NCI-H1436 (cell line): ENCODE data around the gene CITED2.
"Not testable (repeated sequence)": the region's sequence is repeated elsewhere in the genome, so short reads cannot be mapped to it uniquely, and the experiment has no call there.

ENCODE experiments used
- DNase-seq: peaks from one replicate; lab custom pipeline; 2025; lab: John Stamatoyannopoulos, UW

The CITED2 gene

GRCh38 chr6:139374357-139375225, at the start of gene CITED2:
TSS of gene CITED2 (minus strand) at chr6:139374648. CDS start at chr6:139373944, 704 bp downstream.
- DNase-seq: peak; percentile 84

- no peak for DNase-seq
Observed at GRCh38 chr6:139423037-139423703, 48.7 kb upstream of the CITED2 start.

GRCh38 chr6:139422105-139423036, 47.9 kb upstream of the CITED2 start:
- no peak for DNase-seq

- no peak for DNase-seq
Observed at GRCh38 chr6:139418481-139419132, 44.2 kb upstream of the CITED2 start.

- DNase-seq: no peak
Observed at GRCh38 chr6:139416146-139416545, 41.7 kb upstream of the CITED2 start.

- DNase-seq: no peak
Observed at GRCh38 chr6:139415365-139415764, 40.9 kb upstream of the CITED2 start.

- DNase-seq: not testable (repeated sequence)
Observed at GRCh38 chr6:139412103-139412502, 37.7 kb upstream of the CITED2 start.

GRCh38 chr6:139409026-139409425, 34.6 kb upstream of the CITED2 start:
- DNase-seq: no peak

GRCh38 chr6:139407718-139408222, 33.3 kb upstream of the CITED2 start:
- DNase-seq: no peak

GRCh38 chr6:139406577-139407343, 32.3 kb upstream of the CITED2 start:
- no peak for DNase-seq

GRCh38 chr6:139402876-139403386, 28.5 kb upstream of the CITED2 start:
- no peak for DNase-seq

GRCh38 chr6:139398658-139399057, 24.2 kb upstream of the CITED2 start:
- DNase-seq: no peak

- no peak for DNase-seq
Observed at GRCh38 chr6:139395891-139396301, 21.4 kb upstream of the CITED2 start.

- DNase-seq: no peak
Observed at GRCh38 chr6:139395371-139395770, 20.9 kb upstream of the CITED2 start.

GRCh38 chr6:139394027-139394649, 19.7 kb upstream of the CITED2 start:
- no peak for DNase-seq

GRCh38 chr6:139392794-139393193, 18.3 kb upstream of the CITED2 start:
- no peak for DNase-seq

GRCh38 chr6:139391709-139392108, 17.3 kb upstream of the CITED2 start:
- DNase-seq: no peak

- DNase-seq: no peak
Observed at GRCh38 chr6:139390447-139390846, 16.0 kb upstream of the CITED2 start.

- DNase-seq: no peak
Observed at GRCh38 chr6:139388384-139388783, 13.9 kb upstream of the CITED2 start.

GRCh38 chr6:139386404-139386803, 12.0 kb upstream of the CITED2 start:
- DNase-seq: no peak
